CD14-positive monocyte (primary cell): Measurements from ENCODE around the gene TENM3. TPM values are rescaled to one million over a fixed set of nuclear protein-coding genes. Genes with fewer than 3 reads are reported as not detected.

Experiments used
- DNase-seq, 3 donors: peaks; one replicate each; pipeline ENCODE4 v3.0.0-alpha.2; 2011 to 2022
- H2AFZ ChIP-seq: 2 replicates; pipeline ENCODE4 v1.6.0; 2012; ENCODE audit warnings: mild to moderate bottlenecking, low read depth, low read length, inconsistent platforms; ENCODE audit not compliant: insufficient read depth, poor library complexity, severe bottlenecking
- H3K27ac ChIP-seq, 2 donors: 1 replicate in 1 of 2; 2 replicates in 1 of 2; pipeline ENCODE4 v1.5.1; 2012 to 2013; ENCODE audit warnings: low read length in 2 of 2, control low read depth in 1 of 2, inconsistent platforms in 1 of 2, low read depth in 1 of 2, mild to moderate bottlenecking in 1 of 2
- H3K27me3 ChIP-seq, 2 donors: one replicate each; pipeline versions ENCODE4 v1.6.0 to v1.6.1; 2011 to 2013; ENCODE audit warnings: low read length in 2 of 2; ENCODE audit not compliant: control insufficient read depth in 2 of 2, insufficient read depth in 2 of 2
- H3K36me3 ChIP-seq, 2 donors: replicated peaks in 1 of 2; 1 replicate in 1 of 2; 2 replicates in 1 of 2; pipeline versions ENCODE4 v1.5.1 to v1.6.1; 2012 to 2013; ENCODE audit warnings: low read length in 2 of 2, control low read depth in 1 of 2, inconsistent platforms in 1 of 2, mild to moderate bottlenecking in 1 of 2; ENCODE audit not compliant: insufficient read depth in 2 of 2, control insufficient read depth in 1 of 2
- H3K4me1 ChIP-seq, 2 donors: 1 replicate in 1 of 2; 2 replicates in 1 of 2; pipeline versions ENCODE4 v1.5.1 to v1.6.1; 2012 to 2013; ENCODE audit warnings: low read length in 2 of 2, control low read depth in 1 of 2, inconsistent platforms in 1 of 2, mild to moderate bottlenecking in 1 of 2, moderate library complexity in 1 of 2; ENCODE audit not compliant: insufficient read depth in 2 of 2, control insufficient read depth in 1 of 2
- H3K4me2 ChIP-seq: replicated peaks from 2 replicates; pipeline ENCODE3; 2012; ENCODE audit warnings: low read length, moderate library complexity, mild to moderate bottlenecking; ENCODE audit not compliant: poor library complexity, severe bottlenecking; ENCODE audit errors: extremely low read depth
- H3K4me3 ChIP-seq, 3 experiments: fragments of 200-600 bp in 1 of 3; sonication (generic) in 1 of 3; replicated peaks in 1 of 3; 1 replicate in 2 of 3; 2 replicates in 1 of 3; pipeline ENCODE4 v1.5.1; 2011 to 2013; ENCODE audit warnings: low read length in 3 of 3, mild to moderate bottlenecking in 3 of 3, control low read depth in 2 of 3, low read depth in 2 of 3, inconsistent platforms in 1 of 3, moderate library complexity in 1 of 3
- H3K79me2 ChIP-seq: 2 replicates; pipeline ENCODE4 v1.6.0; 2012; ENCODE audit warnings: mild to moderate bottlenecking, control low read depth, inconsistent platforms, low read length, moderate library complexity; ENCODE audit not compliant: insufficient read depth
- H3K9ac ChIP-seq: 2 replicates; pipeline ENCODE4 v1.6.0; 2017; ENCODE audit warnings: low read length, mild to moderate bottlenecking; ENCODE audit not compliant: insufficient read depth, poor library complexity, severe bottlenecking
- H3K9me3 ChIP-seq, 2 donors: replicated peaks in 1 of 2; 1 replicate in 1 of 2; 2 replicates in 1 of 2; pipeline versions ENCODE4 v1.5.1 to v1.6.1; 2012 to 2013; ENCODE audit warnings: low read length in 2 of 2, control low read depth in 1 of 2; ENCODE audit not compliant: control insufficient read depth in 1 of 2, insufficient read depth in 1 of 2
- H4K20me1 ChIP-seq: 2 replicates; pipeline ENCODE4 v1.6.0; 2012; ENCODE audit warnings: mild to moderate bottlenecking, low read length, control low read depth, moderate library complexity; ENCODE audit not compliant: insufficient read depth
- H3K27ac Mint-ChIP-seq, 7 donors: one replicate each; pipeline ENCODE4 v1.8.0; 2020; ENCODE audit warnings: mild to moderate bottlenecking in 7 of 7, mixed read lengths in 7 of 7, moderate library complexity in 6 of 7, inconsistent platforms in 2 of 7
- H3K27me3 Mint-ChIP-seq, 3 donors: one replicate each; pipeline ENCODE4 v1.8.0; 2021 to 2022; ENCODE audit warnings: low read depth in 3 of 3, mild to moderate bottlenecking in 3 of 3, mixed read lengths in 3 of 3, moderate library complexity in 3 of 3, inconsistent platforms in 1 of 3
- H3K36me3 Mint-ChIP-seq, 2 donors: one replicate each; pipeline ENCODE4 v1.8.0; 2020; ENCODE audit warnings: mixed read lengths in 2 of 2, inconsistent platforms in 1 of 2, mild to moderate bottlenecking in 1 of 2
- H3K4me1 Mint-ChIP-seq: one replicate; pipeline ENCODE4 v1.8.0; 2020; ENCODE audit warnings: mild to moderate bottlenecking, mixed read lengths
- H3K4me3 Mint-ChIP-seq, 2 donors: one replicate each; pipeline ENCODE4 v1.8.0; 2020; ENCODE audit warnings: mild to moderate bottlenecking in 2 of 2, mixed read lengths in 2 of 2, moderate library complexity in 1 of 2
- H3K9me3 Mint-ChIP-seq, 7 donors: one replicate each; pipeline ENCODE4 v1.8.0; 2020 to 2022; ENCODE audit warnings: mixed read lengths in 7 of 7, mild to moderate bottlenecking in 6 of 7, moderate library complexity in 6 of 7, inconsistent platforms in 2 of 7
- CTCF ChIP-seq: fragments of 200-600 bp; IDR thresholded peaks from one replicate; pipeline ENCODE4 v1.8.0; 2022; ENCODE audit warnings: antibody characterized with exemption, mild to moderate bottlenecking
- WGBS: methylation state at CpG from one replicate; pipeline ENCODE4 v1.1.5; 2013; ENCODE audit warnings: missing lambda C conversion rate; ENCODE audit not compliant: insufficient coverage; 5-methylcytosine and 5-hydroxymethylcytosine counted together
- intact Hi-C, 2 donors: fragments of 100-400 bp; cut with micrococcal nuclease; formaldehyde crosslinking; loops; one replicate each; pipeline versions ENCODE4 v1.15.0 to v1.15.1; 2023
- polyA plus RNA-seq, 3 donors: library from polyadenylated mRNA; depleted of rRNA in 1 of 3; unstranded in 2 of 3; stranded (reverse) in 1 of 3; fragments of 300-500 nt in 2 of 3; fragments of >200 nt in 1 of 3; fragmentation: Illumina TruSeq in 2 of 3; gene quantifications; 1 replicate in 2 of 3; 2 replicates in 1 of 3; pipeline ENCODE4 v1.2.3, GENCODE V29; 2012 to 2021

Gene TENM3
- polyA plus RNA-seq, 3 donors: not detected

DNA sequence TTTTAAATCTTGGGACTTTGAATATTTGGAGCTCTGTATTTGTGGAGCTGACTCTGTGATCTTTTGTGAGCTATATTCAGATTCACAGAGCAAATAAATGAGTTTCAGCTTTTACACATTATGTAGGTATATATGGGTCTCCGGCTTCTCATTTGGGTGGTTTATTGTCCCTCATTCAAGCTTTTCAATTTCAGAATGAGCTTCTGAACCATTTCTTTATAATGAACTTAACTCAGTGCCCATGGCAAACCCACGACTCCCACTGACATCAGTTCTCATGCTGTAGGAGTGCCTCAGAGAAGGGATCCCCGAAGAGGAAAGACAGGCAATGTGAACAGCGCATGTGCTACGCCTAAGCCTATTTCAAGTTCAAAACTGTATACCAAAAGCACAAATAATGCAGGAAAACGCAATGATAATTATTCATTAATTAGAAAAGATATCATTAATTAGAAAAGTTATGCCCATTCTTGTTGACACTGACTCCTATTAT is 517.4 kb downstream of the TENM3 start:
- Mint-ChIP-seq H3K27ac (no peak overlapping the region), H3K27me3 (peaks cover 2 to 3% (median 3%) of the 10 kb centered on the region in 3 donors), H3K4me3 (no peak overlapping the region), H3K4me1 (no peaks in the 10 kb centered on the region), H3K36me3 (no peaks in the 10 kb centered on the region), H3K9me3 (peaks cover 0 to 4% (median 1%) of the 10 kb centered on the region in 7 donors)
- H3K4me3 ChIP-seq: no peak overlapping the region
- no peak for DNase-seq
- TF ChIP-seq CTCF: no peak
- WGBS: 100% methylated on average over 1 of the region's 6 CpGs
- intact Hi-C loops: no loop called here
- no peaks in the 10 kb centered on the region for H3K79me2 ChIP-seq
- H3K27ac ChIP-seq: no peak overlapping the region
- no peaks in the 10 kb centered on the region for H4K20me1 ChIP-seq
- no peaks in the 10 kb centered on the region for H3K4me1 ChIP-seq
- H2AFZ ChIP-seq: no peak overlapping the region
- no peak overlapping the region for H3K9ac ChIP-seq
- no peaks in the 10 kb centered on the region for H3K27me3 ChIP-seq
- H3K4me2 ChIP-seq: no peak overlapping the region
- no peaks in the 10 kb centered on the region for H3K9me3 ChIP-seq
- H3K36me3 ChIP-seq: no peaks in the 10 kb centered on the region

DNA sequence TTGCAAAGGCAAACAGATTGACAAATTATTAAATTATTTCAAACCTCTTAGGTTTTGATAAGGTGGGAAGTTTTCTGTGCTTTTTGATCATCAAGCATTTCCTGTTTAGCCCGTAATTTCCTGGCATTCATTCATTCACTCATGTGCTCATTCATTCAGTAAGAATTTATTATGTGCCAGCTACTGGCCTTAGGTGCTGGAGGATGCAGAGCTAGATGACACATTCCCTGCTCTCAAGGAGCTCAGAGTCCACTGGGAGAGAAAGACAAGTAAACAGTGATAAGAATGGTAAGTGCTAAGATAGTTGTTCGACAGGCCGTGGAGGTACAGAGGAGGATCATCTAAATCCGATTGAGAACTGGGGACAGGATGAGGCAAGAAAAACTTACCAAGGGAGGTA is 520.9 kb downstream of the TENM3 start:
- Histone ChIP-seq H3K27ac (no peak overlapping the region), H3K36me3 (no peaks in the 10 kb centered on the region), H3K9me3 (no peaks in the 10 kb centered on the region), H3K79me2 (no peaks in the 10 kb centered on the region), H3K9ac (no peak overlapping the region), H3K4me1 (no peaks in the 10 kb centered on the region), H3K4me3 (no peak overlapping the region), H4K20me1 (no peaks in the 10 kb centered on the region), H3K4me2 (no peak overlapping the region), H2AFZ (no peak overlapping the region), H3K27me3 (no peaks in the 10 kb centered on the region)
- 94% methylated on average over 3 of the region's 4 CpGs for WGBS
- TF ChIP-seq CTCF: no peak
- H3K9me3 Mint-ChIP-seq: peaks cover 0 to 2% (median 0%) of the 10 kb centered on the region in 7 donors
- H3K4me1 Mint-ChIP-seq: no peaks in the 10 kb centered on the region
- intact Hi-C loops: no loop called here
- no peak overlapping the region for H3K4me3 Mint-ChIP-seq
- H3K36me3 Mint-ChIP-seq: no peaks in the 10 kb centered on the region
- DNase-seq: no peak
- H3K27ac Mint-ChIP-seq: no peak overlapping the region
- H3K27me3 Mint-ChIP-seq: peaks cover 0 to 2% (median 2%) of the 10 kb centered on the region in 3 donors
